HUES64 (cell line): ENCODE measurements around the gene MACROH2A2.
"Not testable (repeated sequence)": the region's sequence is repeated elsewhere in the genome, so short reads cannot be mapped to it uniquely, and the experiment has no call there.

Experiments
- H3K27ac ChIP-seq: 2 replicates; pipeline ENCODE4 v1.7.0; 2013; ENCODE audit warnings: low read depth, low read length, inconsistent platforms
- H3K27me3 ChIP-seq: 2 replicates; pipeline ENCODE4 v1.6.1; 2013; ENCODE audit warnings: mild to moderate bottlenecking, low read length; ENCODE audit not compliant: insufficient read depth
- H3K36me3 ChIP-seq: 2 replicates; pipeline ENCODE4 v1.6.1; 2013; ENCODE audit warnings: mild to moderate bottlenecking, low read length; ENCODE audit not compliant: insufficient read depth
- H3K4me1 ChIP-seq: 2 replicates; pipeline ENCODE4 v1.6.1; 2013; ENCODE audit warnings: mild to moderate bottlenecking, low read length, moderate library complexity; ENCODE audit not compliant: insufficient read depth
- H3K4me3 ChIP-seq: 2 replicates; pipeline ENCODE4 v1.5.1; 2013; ENCODE audit warnings: mild to moderate bottlenecking, low read length, moderate library complexity
- H3K9ac ChIP-seq: 2 replicates; pipeline ENCODE4 v1.6.1; 2013; ENCODE audit warnings: mild to moderate bottlenecking, low read depth, low read length
- H3K9me3 ChIP-seq: 2 replicates; pipeline ENCODE4 v1.6.1; 2013; ENCODE audit warnings: low read depth, low read length; ENCODE audit not compliant: insufficient read depth
- WGBS: fragments of 150-250, 120-280 bp; methylation state at CpG from one replicate; pipeline ENCODE4 v1.1.7; 2013; ENCODE audit warnings: missing lambda C conversion rate; 5-methylcytosine and 5-hydroxymethylcytosine counted together

Gene MACROH2A2

DNA sequence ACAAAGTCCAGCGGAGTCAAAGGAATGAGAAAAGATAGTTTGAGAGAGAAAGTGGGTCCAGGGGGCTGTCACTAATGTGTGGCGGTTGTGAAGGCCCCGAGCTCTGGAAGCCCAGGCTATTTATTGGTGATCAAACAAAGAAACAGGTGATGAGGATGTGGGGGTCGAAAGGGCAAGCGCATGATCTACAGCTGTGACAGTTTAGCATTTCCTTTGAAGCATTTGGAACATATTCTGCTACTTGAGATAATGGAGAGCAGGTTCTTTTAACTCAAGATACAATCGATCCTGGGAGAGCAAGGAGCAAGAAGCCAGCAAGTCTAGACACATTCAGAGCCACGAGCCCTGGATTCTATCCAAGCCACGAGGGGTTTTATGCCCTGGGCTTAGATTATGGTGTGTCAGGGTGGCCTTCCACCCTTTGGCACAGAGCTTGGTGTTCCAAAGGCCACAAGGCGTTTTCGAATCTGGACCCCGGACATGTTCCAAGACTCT is 48.5 kb downstream of the MACROH2A2 start:
- H3K36me3 ChIP-seq = peaks cover 45% of the 10 kb centered on the region
- H3K9ac ChIP-seq, H3K4me3 ChIP-seq, H3K4me1 ChIP-seq, H3K9me3 ChIP-seq, H3K27me3 ChIP-seq, H3K27ac ChIP-seq: not testable (repeated sequence)
- 96% methylated on average over 11 of the region's 11 CpGs for WGBS

DNA sequence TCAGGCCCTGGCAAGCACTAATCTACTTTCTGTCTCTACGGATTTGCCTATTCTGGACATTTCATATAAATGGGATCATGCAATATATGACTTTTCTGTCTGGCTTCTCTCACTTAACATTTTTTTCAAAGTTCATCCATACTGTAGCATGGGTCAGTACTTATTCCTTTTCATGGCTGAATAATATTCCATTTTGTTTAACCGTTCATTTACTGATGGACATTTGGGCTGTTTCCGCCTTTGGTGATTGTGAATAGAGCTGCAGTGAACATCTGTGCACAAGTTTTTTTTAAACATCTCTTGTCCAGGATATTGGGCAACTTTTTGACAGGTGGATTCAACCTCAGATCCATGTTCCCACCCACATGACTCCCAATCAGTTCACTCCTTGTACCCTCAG is 49.0 kb downstream of the MACROH2A2 start:
- Histone ChIP-seq H3K9me3 (no peaks in the 10 kb centered on the region), H3K27me3 (no peaks in the 10 kb centered on the region), H3K36me3 (peaks cover 42% of the 10 kb centered on the region), H3K4me1 (no peaks in the 10 kb centered on the region; the same call in 1 of the 2 replicates), H3K9ac (no peak overlapping the region), H3K4me3 (no peak overlapping the region), H3K27ac (no peak overlapping the region)
- 91% methylated on average over 3 of the region's 3 CpGs for WGBS

DNA sequence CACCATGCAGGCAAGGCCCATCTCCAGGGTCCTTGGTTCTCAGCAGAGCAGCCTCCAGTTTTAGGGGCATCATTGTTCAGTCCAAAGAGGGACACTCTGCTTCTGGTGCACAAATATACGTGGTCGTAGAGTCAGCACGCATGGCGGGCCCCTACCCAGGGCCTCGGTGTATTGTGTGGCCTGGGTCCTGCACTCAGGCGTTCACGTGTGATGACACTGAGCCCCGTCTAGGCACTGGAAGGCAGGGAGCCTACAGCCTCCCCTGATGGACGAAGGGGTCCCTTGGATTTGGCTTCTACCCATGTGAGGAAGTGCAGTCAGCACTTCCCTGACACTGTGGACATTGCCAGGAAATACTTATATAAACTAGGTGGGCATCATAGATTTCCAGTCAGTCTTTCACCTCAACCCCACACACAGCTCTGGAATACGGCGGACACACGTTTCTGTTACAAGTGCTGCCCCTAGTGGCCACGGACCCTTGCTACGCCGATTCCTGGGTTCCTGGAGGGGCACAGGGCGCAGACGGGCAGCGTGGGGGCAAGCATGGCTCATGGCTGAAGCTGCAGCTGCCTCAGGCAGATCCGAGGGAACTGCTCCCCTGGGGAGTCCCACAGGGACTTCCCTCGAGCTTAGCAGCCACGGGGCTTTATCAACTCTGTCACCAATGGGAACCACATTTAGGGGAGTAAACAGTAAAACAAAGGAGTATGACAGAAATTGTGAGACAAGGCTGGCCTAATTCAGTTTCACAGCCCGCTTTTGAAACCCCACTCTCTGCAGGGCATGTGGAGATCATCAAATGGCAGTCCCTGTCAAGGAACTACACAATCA is 54.5 kb downstream of the MACROH2A2 start:
- Histone ChIP-seq H3K9ac (no peak overlapping the region), H3K4me3 (no peak overlapping the region)
- WGBS = 67% methylated on average over 22 of the region's 22 CpGs

DNA sequence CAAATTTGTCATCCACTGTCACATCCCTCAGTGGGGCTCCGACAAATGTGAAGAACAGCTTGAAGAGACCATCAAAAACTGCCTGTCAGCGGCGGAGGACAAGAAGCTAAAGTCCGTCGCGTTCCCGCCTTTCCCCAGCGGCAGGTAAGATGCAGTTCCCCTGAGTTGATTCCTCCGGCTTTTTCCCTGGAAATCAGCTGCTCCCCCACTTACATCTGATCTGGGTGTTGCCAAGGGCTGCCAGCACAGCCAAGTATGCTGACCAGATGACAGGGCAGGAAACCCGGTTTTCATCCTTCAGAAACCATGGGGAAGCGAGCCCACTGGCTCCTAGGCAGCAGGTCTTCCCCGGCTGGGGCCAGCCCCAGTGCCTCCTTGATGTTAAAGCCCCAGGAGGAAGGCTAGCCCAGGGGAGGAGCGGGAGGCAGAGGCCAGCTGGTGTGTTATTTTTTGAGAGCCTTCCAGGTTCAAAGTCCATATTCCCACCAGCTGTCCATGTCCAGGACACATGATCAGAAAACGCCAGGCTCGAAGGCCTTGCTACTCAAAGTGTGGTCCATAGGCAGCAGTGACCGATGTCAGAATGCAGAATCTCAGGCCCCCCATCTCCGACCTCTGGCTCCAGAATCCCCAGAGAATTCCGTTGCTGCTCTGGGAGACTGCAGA is 56.6 kb downstream of the MACROH2A2 start:
- Histone ChIP-seq H3K9me3 (no peaks in the 10 kb centered on the region), H3K4me1 (no peaks in the 10 kb centered on the region; the same call in 1 of the 2 replicates), H3K27me3 (no peaks in the 10 kb centered on the region), H3K9ac (no peak overlapping the region), H3K27ac (no peak overlapping the region), H3K4me3 (no peak overlapping the region), H3K36me3 (peaks cover 29% of the 10 kb centered on the region)
- WGBS = 94% methylated on average over 18 of the region's 18 CpGs

More for the DNA sequence above, 54.5 kb downstream of the MACROH2A2 start:
- Histone ChIP-seq H3K4me1 (no peaks in the 10 kb centered on the region; the same call in 1 of the 2 replicates), H3K9me3 (no peaks in the 10 kb centered on the region), H3K27ac (no peak overlapping the region), H3K27me3 (no peaks in the 10 kb centered on the region), H3K36me3 (peaks cover 30% of the 10 kb centered on the region)

DNA sequence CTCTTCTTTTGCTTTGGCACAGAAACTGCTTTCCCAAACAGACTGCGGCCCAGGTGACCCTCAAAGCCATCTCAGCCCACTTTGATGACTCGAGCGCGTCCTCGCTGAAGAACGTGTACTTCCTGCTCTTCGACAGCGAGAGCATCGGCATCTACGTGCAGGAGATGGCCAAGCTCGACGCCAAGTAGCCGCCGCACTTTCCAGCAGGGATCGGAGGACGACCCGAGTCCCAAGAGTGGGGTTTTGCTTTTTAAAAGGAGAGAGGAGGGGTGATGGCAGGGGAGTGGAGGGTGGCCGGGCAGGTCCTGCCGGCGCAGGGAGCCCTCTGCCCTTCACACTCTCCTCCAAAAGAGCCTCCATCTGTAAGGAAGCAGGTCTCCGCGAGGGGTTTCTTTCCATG is 58.9 kb downstream of the MACROH2A2 start:
- Histone ChIP-seq H3K36me3 (peaks cover 25% of the 10 kb centered on the region), H3K27ac (no peak overlapping the region), H3K4me1 (no peaks in the 10 kb centered on the region), H3K9ac (no peak overlapping the region), H3K4me3 (no peak overlapping the region), H3K27me3 (no peaks in the 10 kb centered on the region), H3K9me3 (no peaks in the 10 kb centered on the region)
- 96% methylated on average over 22 of the region's 22 CpGs for WGBS

DNA sequence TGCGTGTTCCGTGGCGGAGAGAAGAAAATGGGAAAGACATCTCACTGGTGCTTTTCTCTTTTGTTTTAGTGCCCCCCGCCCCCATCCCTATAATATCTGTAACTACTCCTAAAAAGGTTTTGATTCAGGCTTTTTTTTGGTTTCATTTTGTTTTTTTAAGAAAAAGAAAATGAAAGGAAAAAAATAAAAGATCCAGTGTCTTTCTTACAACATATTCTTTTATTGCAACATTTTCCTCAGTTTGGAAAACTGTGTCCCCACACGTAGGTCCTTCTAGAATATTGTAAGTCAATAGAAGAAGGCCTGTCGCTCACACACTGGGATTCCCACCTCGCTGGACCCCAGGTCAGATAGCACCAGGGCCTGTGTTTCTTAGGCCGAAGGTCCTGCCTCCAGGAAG is 59.4 kb downstream of the MACROH2A2 start:
- Histone ChIP-seq H3K36me3 (peaks cover 25% of the 10 kb centered on the region), H3K4me3 (no peak overlapping the region), H3K27me3 (no peaks in the 10 kb centered on the region), H3K4me1 (no peaks in the 10 kb centered on the region), H3K27ac (no peak overlapping the region), H3K9me3 (no peaks in the 10 kb centered on the region), H3K9ac (no peak overlapping the region)
- WGBS = 95% methylated on average over 7 of the region's 8 CpGs

DNA sequence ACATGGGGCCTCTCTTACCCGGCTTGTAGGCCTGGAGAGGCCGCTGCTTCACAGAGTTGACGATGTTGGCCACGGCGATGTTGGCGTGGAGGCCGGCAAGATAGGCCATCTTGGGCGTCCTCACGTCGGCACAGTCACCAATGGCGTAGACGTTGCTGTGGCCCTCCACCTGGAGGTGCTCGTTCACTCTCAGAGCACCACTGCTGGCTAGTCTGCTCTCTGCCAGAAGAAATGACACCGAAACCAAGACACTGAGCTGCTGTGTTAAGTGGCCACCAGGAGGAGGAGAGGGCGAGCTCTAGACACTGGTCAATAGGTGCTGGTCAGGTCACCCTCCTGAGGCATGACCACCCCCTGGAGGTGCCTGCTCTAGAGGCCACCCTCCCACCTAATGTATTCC is 62.3 kb downstream of the MACROH2A2 start:
- Histone ChIP-seq H3K4me1 (no peaks in the 10 kb centered on the region), H3K9me3 (no peaks in the 10 kb centered on the region), H3K36me3 (peaks cover 16% of the 10 kb centered on the region), H3K4me3 (no peak overlapping the region), H3K9ac (no peak overlapping the region), H3K27ac (no peak overlapping the region), H3K27me3 (no peaks in the 10 kb centered on the region)
- 94% methylated on average over 15 of the region's 15 CpGs for WGBS

DNA sequence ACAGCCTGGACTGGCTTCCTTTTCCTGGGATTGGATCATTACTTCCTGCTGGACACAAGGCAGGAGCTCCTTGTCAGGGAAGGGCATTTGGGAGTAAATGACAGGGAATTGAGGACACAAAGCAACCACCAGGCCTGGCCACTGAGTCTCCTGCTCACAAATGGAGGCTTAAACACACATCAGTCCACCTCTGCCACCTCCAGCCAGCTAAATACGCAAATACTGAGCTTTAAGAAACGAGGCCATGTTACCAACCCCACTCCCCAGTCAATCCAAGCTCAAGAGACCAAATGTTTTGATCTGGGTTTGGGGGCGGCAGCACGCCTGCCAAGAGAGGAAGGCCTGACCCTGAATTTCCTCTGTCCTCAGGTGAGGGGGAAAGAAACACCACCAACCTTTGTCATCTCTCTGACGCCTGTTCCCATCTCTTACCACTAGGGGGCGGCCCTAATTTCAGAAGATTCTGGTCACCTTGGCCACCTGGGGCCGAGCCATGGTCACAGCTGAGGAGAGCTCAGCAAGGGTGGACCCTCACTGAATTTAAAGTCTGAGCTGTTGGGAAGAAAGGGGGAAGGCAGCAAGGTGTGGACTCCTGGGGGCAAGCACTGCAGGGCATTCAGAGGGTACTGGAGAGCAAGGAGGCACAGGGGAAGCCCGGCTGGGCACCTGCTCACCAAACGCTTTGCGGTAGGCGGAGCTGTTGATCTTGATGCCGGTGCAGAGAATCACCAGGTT is 63.5 kb downstream of the MACROH2A2 start:
- Histone ChIP-seq H3K9me3 (no peaks in the 10 kb centered on the region), H3K4me3 (no peak overlapping the region), H3K4me1 (no peaks in the 10 kb centered on the region), H3K27ac (no peak overlapping the region), H3K27me3 (no peaks in the 10 kb centered on the region), H3K9ac (no peak overlapping the region), H3K36me3 (peaks cover 11% of the 10 kb centered on the region)
- WGBS = 59% methylated on average over 12 of the region's 12 CpGs

DNA sequence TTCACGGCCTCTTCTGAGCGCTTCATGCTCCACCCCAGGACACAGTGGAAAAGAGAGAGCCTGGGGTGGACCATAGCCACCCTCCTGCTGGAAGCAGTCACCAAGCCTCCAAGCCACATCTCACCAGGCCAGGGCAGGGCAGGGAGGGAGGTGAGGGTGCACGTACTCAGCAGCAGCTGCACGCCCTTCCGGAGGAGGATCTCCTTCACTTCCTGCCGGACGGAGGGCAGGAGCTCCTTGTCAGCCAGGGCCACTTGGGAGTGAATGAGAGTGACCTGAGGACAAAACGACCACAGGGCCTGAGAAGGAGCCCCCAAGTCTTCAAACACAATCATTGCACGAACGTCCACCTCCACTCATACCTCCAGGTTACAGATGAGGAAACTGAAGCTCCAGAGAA is 65.0 kb downstream of the MACROH2A2 start:
- no peaks in the 10 kb centered on the region for H3K4me1 ChIP-seq
- H3K36me3 ChIP-seq = 0 out of 2 replicates have a peak, but pooled peaks cover under 1% of the 10 kb centered on the region
- H3K9ac ChIP-seq = no peak overlapping the region
- no peak overlapping the region for H3K4me3 ChIP-seq
- H3K9me3 ChIP-seq = no peaks in the 10 kb centered on the region
- no peaks in the 10 kb centered on the region for H3K27me3 ChIP-seq
- no peak overlapping the region for H3K27ac ChIP-seq
- 91% methylated on average over 10 of the region's 10 CpGs for WGBS

DNA sequence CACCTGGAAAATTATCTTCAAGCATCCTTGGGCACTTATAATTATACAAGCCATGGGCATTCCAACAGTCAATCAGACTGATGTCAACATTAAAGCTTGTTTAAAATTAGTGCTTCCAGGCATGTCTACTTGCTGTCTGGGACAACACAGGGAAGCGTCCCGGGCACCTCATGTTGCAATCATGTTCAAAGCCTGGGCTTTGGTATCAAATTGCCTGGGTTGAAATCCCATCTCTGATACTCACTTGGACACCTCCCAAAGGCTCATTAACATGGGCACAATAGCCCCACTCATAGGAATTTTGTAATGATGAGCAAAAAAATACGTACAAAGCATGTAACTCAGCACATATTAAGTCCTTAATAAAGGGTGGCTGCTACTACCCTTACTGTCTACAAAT is 65.5 kb downstream of the MACROH2A2 start:
- Histone ChIP-seq H3K4me3 (no peak overlapping the region), H3K36me3 (no peaks in the 10 kb centered on the region), H3K9me3 (no peaks in the 10 kb centered on the region), H3K27me3 (no peaks in the 10 kb centered on the region), H3K9ac (no peak overlapping the region), H3K27ac (no peak overlapping the region), H3K4me1 (no peaks in the 10 kb centered on the region)
- 97% methylated on average over 3 of the region's 3 CpGs for WGBS

DNA sequence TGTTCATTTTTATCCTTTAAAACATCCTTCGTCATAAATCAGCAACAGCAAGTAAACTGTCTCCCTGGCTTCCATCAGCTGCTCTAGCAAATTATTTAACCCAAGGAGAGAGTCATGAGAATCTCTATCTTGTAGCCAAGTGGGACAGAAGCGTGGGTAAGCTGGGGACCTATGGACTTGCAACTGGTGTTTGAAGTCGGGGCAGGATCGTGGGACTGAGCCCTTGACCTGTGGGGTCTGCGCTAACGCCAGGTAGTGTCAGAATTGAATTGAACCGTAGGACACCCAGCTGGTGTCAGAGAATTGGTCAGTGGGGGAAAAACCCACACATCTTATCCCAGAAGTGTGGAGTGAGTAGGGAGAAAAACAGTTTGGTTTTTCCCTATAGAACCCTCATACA is 66.6 kb downstream of the MACROH2A2 start:
- H3K9me3 ChIP-seq = no peaks in the 10 kb centered on the region
- H3K27ac ChIP-seq = no peak overlapping the region
- H3K9ac ChIP-seq = no peak overlapping the region
- no peaks in the 10 kb centered on the region for H3K36me3 ChIP-seq
- no peaks in the 10 kb centered on the region for H3K4me1 ChIP-seq
- 95% methylated on average over 7 of the region's 7 CpGs for WGBS
- no peaks in the 10 kb centered on the region for H3K27me3 ChIP-seq
- no peak overlapping the region for H3K4me3 ChIP-seq
